ENCODE data around the gene LTBP3. TPM values are rescaled to one million over a fixed set of nuclear protein-coding genes. Genes with fewer than 3 reads are reported as not detected.
A peak's percentile ranks its signal among the peaks of the same experiment; 100 is the strongest.

The LTBP3 gene
- total and polyA plus RNA-seq, 9 of the 15 experiments (the other 6 are each of a cell fraction or from before 2014, with no cell fraction given) = 0.06 to 20.5 (median 4.8) TPM

GRCh38 chr11:65504674-65505465, 53.3 kb downstream of the LTBP3 start (continued):
- peak; percentile 2; the same call in 1 of the 2 replicates for TF ChIP-seq ZNF740 (CRISPR knock-in tag; IDR thresholded peaks at IDR 0.05)
- 0 out of 4 replicates have a peak, but pooled peaks of 1 of the 2 experiments have one; percentile 51 for TF ChIP-seq ZNF740 (tag; IDR thresholded peaks at IDR 0.05)
- no peak for TF ChIP-seq CREB3L1 (IDR thresholded peaks at IDR 0.05; ENCODE audit: borderline replicate concordance, low read depth)
- TF ChIP-seq MYC (IDR thresholded peaks at IDR 0.05; ENCODE audit: low read depth, low read length) = no peak
- TF ChIP-seq MYC (CRISPR knock-in tag; IDR thresholded peaks at IDR 0.05; ENCODE audit: borderline replicate concordance, low read depth) = 0 out of 2 replicates have a peak, but pooled peaks have one; percentile 31
- peak; percentile 64 for TF ChIP-seq RBFOX2 (IDR thresholded peaks at IDR 0.05; ENCODE audit: low read depth, low read length)
- TF ChIP-seq ZNF347 (CRISPR knock-in tag; IDR thresholded peaks at IDR 0.05; ENCODE audit: low read depth) = no peak
- no peak for TF ChIP-seq ZBTB40 (IDR thresholded peaks at IDR 0.05)
- TF ChIP-seq ZBTB40 (CRISPR knock-in tag; IDR thresholded peaks at IDR 0.05) = no peak
- peak; percentile 39; the same call in 1 of the 2 replicates for TF ChIP-seq NCOR1 (IDR thresholded peaks at IDR 0.05)
- peak in 1 of 2 experiments; percentile 87; a peak in 3 of 4 replicates for TF ChIP-seq TEAD1 (CRISPR knock-in tag; IDR thresholded peaks at IDR 0.05)
- 0 out of 2 replicates have a peak, but pooled peaks have one; percentile 85 for TF ChIP-seq ZNF41 (CRISPR knock-in tag; conservative IDR thresholded peaks at IDR 0.05)
- no peak for TF ChIP-seq WHSC1 (IDR thresholded peaks at IDR 0.05; ENCODE audit: low read length)
- TF ChIP-seq CGGBP1 (CRISPR knock-in tag; IDR thresholded peaks at IDR 0.05) = peak; percentile 70; the same call in 1 of the 2 replicates
- TF ChIP-seq SRSF9 (IDR thresholded peaks at IDR 0.05; ENCODE audit: borderline replicate concordance, low read depth, low read length) = no peak
